Left ventricle myocardium superior (tissue), 1 donor: ENCODE measurements around the gene C11orf71. TPM values are rescaled to one million over a fixed set of nuclear protein-coding genes. Genes with fewer than 3 reads are reported as not detected.

ENCODE experiments used
- ATAC-seq: fragments of 200-7000 bp; cut with Tn5 transposase; one replicate; pipeline ENCODE4 v1.9.1; 2020; ENCODE audit warnings: mild to moderate bottlenecking, moderate library complexity
- DNase-seq: peaks from one replicate; pipeline ENCODE4 v3.0.0-alpha.2; 2020
- intact Hi-C: fragments of 100-400 bp; cut with micrococcal nuclease; formaldehyde crosslinking; loops from one replicate; pipeline ENCODE4 v1.11.0; 2022
- long read RNA-seq: library from polyadenylated mRNA; unstranded; transcript quantifications from one replicate; pipeline ENCODE4 v2.0.0, GENCODE V29; 2021
- total RNA-seq: library from RNA; stranded (reverse); fragmentation: NEBNext Ultra II Directional; extraction: Animal tissue kit (Norgen Biotek cat#: 25700); gene quantifications from one replicate; pipeline ENCODE4 v1.2.1, GENCODE V29; 2021
- donor health status: DM: no; HTN: yes; CAD: no; lungs with severe emphysema.

The C11orf71 gene, protein sequence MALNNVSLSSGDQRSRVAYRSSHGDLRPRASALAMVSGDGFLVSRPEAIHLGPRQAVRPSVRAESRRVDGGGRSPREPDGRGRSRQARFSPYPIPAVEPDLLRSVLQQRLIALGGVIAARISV
- 9.4 TPM for total RNA-seq
- long read RNA-seq, transcript C11orf71-202 (1 exons, 1,980 nt): major isoform, 14 of 14 reads
- long read RNA-seq, partial matches to known transcripts: 0 of 14 reads
- long read RNA-seq, other reads (novel, unspliced or antisense): 0 of 14 reads

DNA sequence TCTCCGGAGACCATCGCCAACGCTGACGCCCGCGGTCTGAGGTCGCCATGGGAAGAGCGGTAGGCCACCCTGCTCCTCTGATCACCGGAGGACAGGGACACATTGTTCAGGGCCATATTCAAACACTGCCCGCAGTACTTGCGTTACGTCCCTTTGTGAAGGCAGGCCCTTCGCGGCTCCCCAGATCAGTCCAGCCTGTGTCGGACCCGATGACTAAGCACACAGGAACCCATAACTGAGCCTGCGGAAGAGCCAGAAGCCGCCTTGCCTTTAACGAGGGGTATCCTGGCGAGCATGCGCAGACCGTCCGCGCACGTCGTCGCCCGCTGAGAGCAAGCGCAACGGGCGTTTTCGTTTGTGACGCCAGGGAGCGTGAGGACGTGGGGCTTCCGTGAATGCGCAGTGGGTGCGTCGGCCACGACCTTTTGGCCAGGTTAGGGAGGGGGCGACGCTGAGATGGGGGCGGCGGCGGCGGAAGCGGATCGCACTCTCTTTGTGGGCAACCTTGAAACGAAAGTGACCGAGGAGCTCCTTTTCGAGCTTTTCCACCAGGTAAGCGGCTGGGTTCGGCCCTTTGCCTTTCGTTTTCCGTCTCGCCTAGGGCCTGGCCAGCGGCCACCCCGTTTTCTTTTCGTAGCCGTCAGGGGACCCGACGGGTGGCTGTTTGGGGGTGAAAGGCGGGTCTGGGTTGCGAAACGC is at the start of gene C11orf71, which contains the start of gene RBM7:
Gene C11orf71, minus strand, starts transcription at position 296 of the 699 bp plus-strand sequence. Its CDS starts 180 bp downstream, at position 116.
Gene RBM7, plus strand, starts transcription at position 451 of the 699 bp plus-strand sequence. Its CDS starts 6 bp downstream, at position 457.
- DNase-seq: peak; percentile 99
- intact Hi-C loops: no loop called here
- peak; percentile 97 for ATAC-seq

DNA sequence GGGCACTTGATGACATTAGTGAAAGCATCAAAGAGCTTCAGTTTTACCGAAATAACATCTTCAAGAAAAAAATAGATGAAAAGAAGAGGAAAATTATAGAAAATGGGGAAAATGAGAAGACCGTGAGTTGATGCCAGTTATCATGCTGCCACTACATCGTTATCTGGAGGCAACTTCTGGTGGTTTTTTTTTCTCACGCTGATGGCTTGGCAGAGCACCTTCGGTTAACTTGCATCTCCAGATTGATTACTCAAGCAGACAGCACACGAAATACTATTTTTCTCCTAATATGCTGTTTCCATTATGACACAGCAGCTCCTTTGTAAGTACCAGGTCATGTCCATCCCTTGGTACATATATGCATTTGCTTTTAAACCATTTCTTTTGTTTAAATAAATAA is 49.5 kb upstream of the C11orf71 start:
- DNase-seq (no peak), ATAC-seq (no peak)
- intact Hi-C loops: no loop called here

DNA sequence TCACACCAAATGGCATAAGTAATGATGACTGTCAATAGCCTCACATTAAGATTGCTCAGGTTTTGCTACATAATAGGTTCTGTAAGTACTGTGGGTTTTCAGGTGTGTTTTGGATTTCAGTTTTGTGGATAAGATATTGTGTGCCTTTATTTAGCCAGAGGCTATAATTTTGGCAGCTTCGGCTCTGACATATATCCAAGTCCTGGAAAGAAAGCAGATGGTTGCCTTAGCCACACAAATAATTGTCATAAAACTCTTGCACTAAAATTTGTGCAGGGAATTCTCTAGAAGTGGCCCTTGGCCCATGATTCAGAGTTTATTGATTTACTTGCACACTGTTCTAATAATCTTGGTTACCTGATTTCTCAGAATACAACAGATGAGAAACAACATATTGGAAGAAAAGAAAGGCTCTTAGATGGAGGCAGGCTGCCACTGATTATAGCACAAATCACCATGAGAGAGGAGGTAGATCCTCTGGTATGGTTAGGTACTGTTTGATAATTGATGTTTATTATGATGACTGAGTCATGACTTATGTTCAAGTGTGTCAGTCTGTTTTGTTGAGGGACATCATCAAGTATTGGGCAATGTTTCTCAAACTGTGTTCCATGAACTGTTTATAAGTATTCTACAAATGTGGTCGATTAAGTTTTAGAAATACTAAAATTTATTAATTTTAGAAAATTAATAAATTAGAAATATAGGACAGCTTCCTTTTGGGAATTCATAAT is 48.6 kb upstream of the C11orf71 start:
- intact Hi-C loops: no loop called here
- no peak for DNase-seq
- ATAC-seq: peak; percentile 35

DNA sequence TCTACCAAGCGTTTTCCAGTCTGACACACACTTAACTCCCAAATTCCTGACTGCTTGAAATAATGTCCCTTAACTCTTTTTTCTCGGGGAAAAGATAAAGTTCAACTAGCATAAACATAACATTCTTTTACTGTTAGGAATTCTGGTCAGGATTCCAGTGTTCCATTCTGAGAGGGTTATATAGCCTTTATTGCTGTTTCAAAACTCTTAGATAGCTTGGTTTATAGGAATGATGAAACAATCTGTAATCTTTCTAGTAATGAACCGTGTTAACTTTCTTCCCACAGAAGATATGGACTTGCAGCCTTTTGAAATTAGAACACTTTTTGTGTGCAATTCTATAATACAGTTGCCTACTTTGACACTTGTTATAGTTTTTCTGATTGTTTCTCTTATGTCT is 47.6 kb upstream of the C11orf71 start:
- intact Hi-C loops: no loop called here
- DNase-seq: no peak
- ATAC-seq: no peak

DNA sequence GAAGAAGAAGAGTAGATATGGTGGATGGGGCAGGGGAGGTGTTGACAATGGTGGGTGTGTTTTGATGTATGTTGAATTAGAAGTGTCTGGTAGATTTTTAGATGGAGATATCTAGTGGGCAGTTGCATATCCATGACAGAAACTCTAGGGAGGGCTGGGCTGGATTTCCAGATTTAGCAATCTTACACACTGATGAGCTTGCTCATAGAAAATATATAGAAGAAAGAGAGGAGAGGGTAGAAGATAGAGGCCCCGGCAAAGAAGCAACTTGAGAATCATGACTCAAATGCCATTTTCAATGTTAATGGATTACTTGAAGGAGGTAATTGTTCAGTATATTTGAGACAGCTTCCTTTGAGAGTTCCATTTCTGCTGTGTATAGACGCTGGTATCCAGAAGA is 47.1 kb upstream of the C11orf71 start:
- intact Hi-C loops: no loop called here
- no peak for DNase-seq

DNA sequence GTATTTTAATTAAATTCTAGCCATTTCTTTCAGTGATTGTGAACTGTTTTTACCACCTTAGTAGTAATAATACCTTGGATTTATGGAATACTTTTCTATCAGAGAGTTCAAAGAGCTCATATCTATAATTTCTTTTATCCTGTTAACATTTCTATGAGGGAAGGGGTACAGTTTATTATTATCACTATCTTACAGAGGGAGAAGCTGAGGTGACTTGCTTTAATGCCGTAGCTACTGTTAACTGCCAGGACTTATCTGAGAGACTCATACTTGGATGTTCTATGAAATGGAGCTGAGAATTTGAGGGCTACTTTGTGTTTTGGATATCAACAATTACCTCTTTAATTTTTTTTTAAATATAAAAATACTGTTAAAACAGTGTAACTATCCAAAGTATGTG is 42.2 kb upstream of the C11orf71 start:
- ATAC-seq (no peak), DNase-seq (no peak)
- intact Hi-C loops: no loop called here

More for the DNA sequence above, 47.1 kb upstream of the C11orf71 start:
- no peak for ATAC-seq

DNA sequence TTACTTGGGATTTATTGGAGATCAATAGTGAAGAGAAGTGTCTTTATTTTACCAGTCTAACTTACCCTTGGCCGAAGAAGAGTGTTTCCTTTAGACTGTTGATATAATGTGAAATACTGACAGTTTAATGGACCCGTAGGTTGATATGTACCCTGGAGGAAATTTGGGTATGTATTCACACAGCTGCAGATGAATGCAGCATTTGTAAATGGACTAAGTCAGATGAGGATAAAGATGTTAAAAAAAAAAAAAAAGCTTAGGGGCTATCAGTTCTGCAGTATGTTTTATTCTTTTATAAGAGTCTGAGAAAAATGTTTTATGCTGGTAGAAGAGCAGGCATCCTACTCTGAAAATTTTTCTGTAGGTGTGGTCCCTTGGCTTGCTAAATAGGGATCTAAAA is 41.6 kb upstream of the C11orf71 start:
- ATAC-seq (no peak), DNase-seq (no peak)
- intact Hi-C loops: no loop called here

DNA sequence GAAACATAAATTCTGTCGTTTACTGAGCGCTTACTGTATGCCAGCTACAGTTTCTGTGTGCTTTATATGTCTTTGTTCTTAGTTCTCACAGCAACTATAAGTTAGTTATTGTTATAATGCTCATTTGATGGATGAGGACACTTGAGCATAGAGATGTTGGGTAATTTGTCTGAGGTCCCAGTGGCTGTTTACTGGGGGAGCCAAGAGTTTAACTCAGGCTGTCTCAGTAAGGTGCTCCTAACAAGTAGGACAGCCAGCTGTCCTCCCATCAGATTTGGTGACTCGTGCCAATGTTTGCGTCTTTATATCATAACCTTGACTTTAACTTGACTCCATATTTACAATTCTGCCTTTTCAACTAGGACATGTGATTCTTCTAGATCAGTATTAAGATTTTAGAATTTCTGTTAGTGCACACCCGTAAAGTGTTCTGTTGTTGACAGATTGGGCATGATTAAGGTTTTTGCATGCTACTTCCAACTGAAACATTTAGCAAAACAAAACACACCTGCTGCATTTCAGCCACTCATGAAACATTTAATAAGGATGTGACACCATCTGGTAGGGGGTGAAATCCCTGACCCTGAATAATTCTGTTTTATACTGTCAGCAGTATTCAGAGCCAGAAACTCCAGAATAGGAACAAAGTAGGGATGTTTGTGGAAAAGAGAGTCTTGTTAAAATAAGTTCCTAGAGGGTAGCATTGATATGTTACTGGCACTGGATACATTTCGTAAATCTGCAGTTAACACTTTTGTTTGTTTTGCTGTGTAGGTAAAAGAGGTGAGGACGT is 40.9 kb upstream of the C11orf71 start:
- intact Hi-C loops: no loop called here
- DNase-seq: no peak
- no peak for ATAC-seq

DNA sequence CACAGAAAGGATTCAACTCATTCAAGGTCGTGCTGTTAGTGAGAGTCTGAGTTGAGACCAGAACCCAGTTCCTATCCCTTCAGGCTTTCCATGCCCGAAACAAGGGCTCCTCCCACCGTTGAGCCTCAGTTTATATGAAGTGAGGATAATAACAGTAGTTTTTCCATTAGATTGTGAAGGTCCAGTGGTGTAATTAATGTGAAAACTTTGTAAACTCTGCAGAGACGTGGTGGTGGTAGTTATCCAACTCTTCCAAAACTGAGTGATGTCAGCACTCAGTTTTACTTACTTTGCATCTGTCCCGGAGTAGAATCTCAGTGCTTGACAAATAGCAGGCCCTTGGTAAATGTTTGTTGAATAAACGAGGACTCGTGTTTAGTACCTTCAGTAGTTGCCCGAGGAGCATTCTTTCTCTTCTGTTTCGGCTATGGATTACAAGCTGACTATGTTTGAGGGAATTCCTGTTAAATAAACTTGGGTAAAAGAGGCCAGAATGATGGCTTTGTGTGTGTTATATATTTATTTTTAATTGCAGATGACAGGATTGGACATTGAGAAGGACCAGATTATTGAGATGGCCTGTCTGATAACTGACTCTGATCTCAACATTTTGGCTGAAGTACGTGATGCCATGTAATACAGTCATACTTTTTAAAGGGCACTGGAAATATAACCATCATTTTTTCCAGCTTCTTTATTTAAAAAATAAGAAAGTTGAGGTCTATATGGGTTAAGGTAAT is 40.0 kb upstream of the C11orf71 start:
- intact Hi-C loops: no loop called here
- peak; percentile 1 for ATAC-seq
- DNase-seq: no peak

DNA sequence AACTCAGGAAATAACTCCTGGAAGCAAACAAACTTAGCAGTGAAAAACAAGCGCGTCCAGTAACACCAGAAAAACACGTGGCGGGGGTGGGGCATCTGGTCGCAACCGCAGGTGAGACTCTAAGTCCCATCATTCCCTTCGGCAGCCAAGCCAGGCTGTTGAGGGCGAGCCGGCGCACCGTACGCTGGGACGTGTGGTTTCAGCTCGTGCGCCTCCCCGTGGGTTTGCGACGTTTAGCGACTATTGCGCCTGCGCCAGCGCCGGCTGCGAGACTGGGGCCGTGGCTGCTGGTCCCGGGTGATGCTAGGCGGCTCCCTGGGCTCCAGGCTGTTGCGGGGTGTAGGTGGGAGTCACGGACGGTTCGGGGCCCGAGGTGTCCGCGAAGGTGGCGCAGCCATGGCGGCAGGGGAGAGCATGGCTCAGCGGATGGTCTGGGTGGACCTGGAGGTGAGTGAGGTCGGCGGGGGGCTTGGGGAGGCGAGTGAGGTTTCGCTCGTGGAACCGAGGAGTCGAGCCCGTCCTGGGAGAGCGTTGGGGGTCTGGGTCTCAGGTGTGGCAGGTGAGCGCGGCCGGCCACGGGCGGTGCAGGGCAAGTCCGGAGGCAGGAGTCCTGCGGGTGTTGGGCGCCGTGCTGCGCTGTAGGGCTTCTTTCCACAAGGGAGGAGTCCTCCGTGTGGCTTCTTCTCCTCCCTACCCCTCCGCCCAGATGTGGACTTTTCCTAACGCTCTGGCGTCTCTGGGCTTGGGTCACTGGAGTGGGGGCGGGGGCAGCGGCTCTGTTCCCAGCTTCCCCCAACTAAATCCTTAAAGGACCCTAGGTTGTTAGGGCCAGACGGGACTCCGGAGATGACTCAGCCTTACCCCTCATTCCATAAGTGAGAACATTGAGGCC is 39.2 kb upstream of the C11orf71 start, which contains the start of gene REXO2:
Gene REXO2, plus strand, starts transcription at position 239 of the 892 bp plus-strand sequence. Its CDS starts 62 bp downstream, at position 301.
- DNase-seq: peak; percentile 98
- peak; percentile 98 for ATAC-seq
- intact Hi-C loops: no loop called here

DNA sequence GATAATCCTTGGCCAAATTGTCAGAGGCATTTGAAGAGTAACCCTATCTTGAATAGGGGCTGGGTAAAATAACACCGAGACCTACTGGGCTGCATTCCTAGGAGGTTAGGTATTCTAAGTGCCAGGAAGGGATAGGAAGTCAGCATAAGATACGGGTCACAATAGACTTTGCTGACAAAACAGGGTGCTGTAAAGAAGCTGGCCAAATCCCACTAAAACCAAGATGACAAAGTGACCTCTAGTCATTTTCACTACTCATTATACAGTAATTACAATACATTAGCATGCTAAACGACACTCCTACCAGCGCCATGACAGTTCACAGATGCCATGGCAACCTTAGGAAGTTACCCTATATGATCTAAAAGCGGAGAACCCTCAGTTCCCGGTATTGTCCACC is 38.0 kb upstream of the C11orf71 start:
- intact Hi-C loops: no loop called here
- DNase-seq (no peak), ATAC-seq (no peak)

DNA sequence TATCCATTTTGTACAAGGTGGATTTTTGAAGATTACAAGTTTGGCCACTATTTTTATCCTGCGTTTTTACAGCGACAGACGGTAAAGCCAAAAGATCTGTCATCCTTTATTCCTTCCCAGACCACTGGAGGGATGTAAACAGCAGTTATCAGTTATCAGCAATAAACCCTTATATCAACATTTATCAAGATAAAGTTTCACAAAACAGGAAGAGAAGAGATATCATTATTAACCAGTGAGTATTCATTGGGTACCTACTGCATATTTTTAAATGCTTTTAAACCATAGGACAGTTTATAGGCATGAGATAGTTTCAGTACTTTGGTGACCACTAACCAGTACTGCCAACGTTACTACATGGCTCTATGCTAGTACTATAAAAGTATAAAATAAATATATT is 33.1 kb upstream of the C11orf71 start:
- ATAC-seq: no peak
- no peak for DNase-seq
- intact Hi-C loops: no loop called here

DNA sequence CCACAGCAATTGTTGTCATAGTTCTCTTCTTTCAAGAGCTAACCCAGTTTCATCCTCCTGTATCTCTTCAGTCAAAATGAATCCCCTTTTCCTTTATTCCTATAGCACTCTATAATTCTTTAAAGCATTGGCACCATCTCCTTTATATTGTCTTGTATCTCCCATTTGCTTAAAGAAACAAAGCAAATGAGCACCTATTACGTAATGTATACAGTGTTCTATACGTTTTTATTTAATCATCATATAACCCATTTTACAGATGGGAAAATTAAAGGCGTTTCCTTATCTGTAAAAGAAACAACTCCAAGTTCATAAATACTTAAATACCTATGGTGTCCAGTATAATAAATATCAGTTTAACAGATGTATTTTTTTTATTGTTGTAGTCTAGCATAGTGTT is 32.6 kb upstream of the C11orf71 start:
- intact Hi-C loops: no loop called here
- ATAC-seq: no peak
- no peak for DNase-seq

DNA sequence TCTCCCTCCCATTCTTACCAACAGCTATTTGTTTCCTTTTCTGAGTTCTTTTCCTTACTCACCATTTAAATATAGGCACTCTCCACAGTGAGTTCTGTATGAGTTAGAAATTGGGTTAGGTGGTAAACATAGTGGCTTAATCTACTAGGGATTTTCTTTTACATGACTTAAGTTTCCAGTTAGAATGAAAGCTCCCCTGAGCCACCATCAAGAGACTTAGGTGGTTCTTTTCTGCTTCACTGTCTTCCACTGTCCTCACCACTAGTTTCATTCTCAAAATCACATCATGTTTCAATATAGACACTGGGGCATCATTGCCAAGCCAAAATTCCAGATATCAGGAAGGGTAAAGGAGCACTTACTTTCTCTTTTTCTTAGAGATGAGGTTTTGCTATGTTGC is 30.0 kb upstream of the C11orf71 start:
- ATAC-seq (no peak), DNase-seq (no peak)
- intact Hi-C loops: no loop called here

DNA sequence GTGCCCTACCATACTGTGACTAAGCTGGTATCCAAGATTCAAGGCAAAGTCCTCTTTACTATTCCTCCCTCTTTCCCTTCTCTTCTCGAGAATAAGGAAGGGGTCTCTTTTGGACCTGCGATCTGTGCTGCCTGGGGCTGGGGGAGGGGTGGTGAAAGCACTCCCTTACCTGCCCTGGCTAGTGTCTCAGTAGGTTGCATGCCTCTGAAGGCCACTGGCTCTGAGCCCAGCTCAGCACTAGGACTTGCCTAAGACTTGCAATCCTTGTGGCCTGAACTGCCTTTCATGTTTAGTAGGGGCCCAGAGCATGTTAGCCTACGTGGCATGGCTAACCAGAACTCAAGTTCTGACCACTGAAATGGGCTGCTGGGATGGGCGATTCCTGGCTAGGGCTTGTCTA is 26.0 kb upstream of the C11orf71 start:
- DNase-seq (no peak), ATAC-seq (no peak)
- intact Hi-C loops: no loop called here

DNA sequence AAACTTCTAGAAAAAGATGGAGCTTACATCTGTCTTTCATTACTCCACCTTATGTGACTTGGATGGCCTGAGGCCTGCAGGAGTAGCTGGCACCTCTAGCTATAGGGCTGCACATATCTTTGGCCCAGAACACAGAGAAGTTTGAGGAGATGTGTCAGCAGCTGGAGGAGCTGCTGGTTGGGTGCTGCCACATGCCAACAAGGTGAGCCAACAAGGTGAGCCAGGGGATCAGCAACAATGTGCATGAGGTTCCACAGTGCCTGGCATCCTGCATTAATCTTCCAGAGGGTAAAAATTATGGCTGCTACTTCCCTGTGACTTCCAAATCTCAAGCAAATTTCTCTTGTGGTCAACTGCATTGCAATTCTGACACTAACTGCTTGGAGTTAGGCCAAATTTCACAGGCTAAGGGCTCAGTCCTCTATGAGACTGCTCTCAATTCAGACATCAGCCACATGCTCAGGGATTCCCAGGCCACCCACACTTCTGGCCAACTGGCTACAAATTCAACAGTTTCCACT is 16.2 kb upstream of the C11orf71 start:
- DNase-seq (no peak), ATAC-seq (peak; percentile 53)
- intact Hi-C loops: no loop called here

DNA sequence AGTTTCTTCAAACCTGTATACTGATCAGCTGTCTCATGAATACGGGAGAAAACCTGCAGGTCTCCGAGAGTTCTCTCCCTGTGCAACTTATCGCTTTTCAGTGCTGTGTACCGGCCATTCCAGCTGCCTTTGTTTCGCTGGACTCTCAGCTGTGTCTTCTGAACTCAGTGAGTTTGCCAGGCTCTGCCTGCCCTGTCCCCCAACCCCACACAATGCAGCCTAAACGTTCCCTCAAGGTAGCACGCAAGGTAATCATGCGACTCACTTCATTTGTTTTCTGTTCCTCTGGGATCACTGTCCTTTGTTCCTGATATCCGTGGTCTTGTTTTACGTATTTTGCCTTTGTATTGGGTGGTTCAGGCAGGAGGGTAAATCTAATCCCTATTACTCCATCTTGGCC is 13.6 kb upstream of the C11orf71 start:
- intact Hi-C loops: no loop called here

More for the DNA sequence above, 13.6 kb upstream of the C11orf71 start:
- ATAC-seq (no peak), DNase-seq (no peak)
